ENCODE data around the gene CCNY. TPM values are rescaled to one million over a fixed set of nuclear protein-coding genes. Genes with fewer than 3 reads are reported as not detected.

Gene CCNY
- polyA plus RNA-seq, 2 of the 4 experiments (the other 2 are of a cell fraction), result 28.1 to 55.5 TPM

- TF ChIP-seq NFE2L2 (conservative IDR thresholded peaks at IDR 0.05; ENCODE audit: low read length), result no peak
These were observed 7.8 kb upstream of the CCNY start (continued) for GRCh38 chr10:35328404-35329037.

GRCh38 chr10:35329520-35329919 is 6.8 kb upstream of the CCNY start:
- Histone ChIP-seq H3K9me3 (peaks cover 4% of the 10 kb centered on the region; the same call in 1 of the 3 replicates), H3K4me1 (peaks cover 48% of the 10 kb centered on the region), H3K4me3 (no peak overlapping the region), H3K27ac (peak overlapping the region in 1 of 2 experiments; percentile 96; a peak in 2 of 6 replicates), H3K4me2 (no peak overlapping the region)
- TF ChIP-seq SREBF2 (IDR thresholded peaks at IDR 0.05), result no peak
- DNase-seq (ENCODE audit: low read depth in 1 of 2, low spot score in 1 of 2), result no peak
- POLR2A ChIA-PET, result no interaction called here
- no peak for ATAC-seq
- WGBS (ENCODE audit: missing lambda C conversion rate), result 75% methylated on average over 4 of the region's 4 CpGs
- CTCF ChIA-PET, result interaction anchor here (0.5 to 2.0 kb wide), 3 partner anchors 14 to 218 kb away, joined by 4 to 7 read pairs (median 4); no protein-coding TSS in a partner anchor
- no peak for FAIRE-seq

GRCh38 chr10:35331894-35332640 is 4.2 kb upstream of the CCNY start:
- 0 out of 3 replicates have a peak overlapping the region, but pooled peaks have one; percentile 6 for H3K4me3 ChIP-seq
- CTCF ChIA-PET, result interaction anchor here (0.6 to 1.7 kb wide), 2 partner anchors 59 to 89 kb away, joined by 3 to 5 read pairs; no protein-coding TSS in a partner anchor
- DNase-seq (ENCODE audit: low read depth in 1 of 2, low spot score in 1 of 2) (peak; percentile 84 to 87), ATAC-seq (peak; percentile 74 to 77), FAIRE-seq (peak; percentile 79)
- TF ChIP-seq CBX2 (IDR thresholded peaks at IDR 0.05; ENCODE audit: borderline replicate concordance, low read depth) (no peak), RCOR1 (IDR thresholded peaks at IDR 0.05; ENCODE audit: low read depth, low read length) (no peak), POLR2A (IDR thresholded peaks at IDR 0.05; ENCODE audit: low read length) (no peak), BHLHE40 (IDR thresholded peaks at IDR 0.05; ENCODE audit: low read depth, low read length) (no peak), USF2 (IDR thresholded peaks at IDR 0.05) (peak; percentile 37; the same call in 1 of the 2 replicates), JUNB (IDR thresholded peaks at IDR 0.05) (peak; percentile 95), SREBF2 (IDR thresholded peaks at IDR 0.05) (no peak), RAD21 (conservative IDR thresholded peaks at IDR 0.05 in 1 of 2, IDR thresholded peaks at IDR 0.05 in 1 of 2) (peak; percentile 3 to 29; a peak in 1 of 5 replicates), FOSB (CRISPR knock-in tag; IDR thresholded peaks at IDR 0.05) (no peak), MAX (IDR thresholded peaks at IDR 0.05) (peak; percentile 61; the same call in 1 of the 2 replicates), GATA3 (IDR thresholded peaks at IDR 0.05; ENCODE audit: borderline replicate concordance) (peak; percentile 28; the same call in 1 of the 2 replicates), HMGXB4 (CRISPR knock-in tag; IDR thresholded peaks at IDR 0.05; ENCODE audit: borderline replicate concordance) (no peak), FOSL2 (IDR thresholded peaks at IDR 0.05) (peak; percentile 97), FOSL2 (CRISPR knock-in tag; IDR thresholded peaks at IDR 0.05) (peak; percentile 98), EP300 (IDR thresholded peaks at IDR 0.05) (peak in 1 of 2 experiments; percentile 64; a peak in 1 of 5 replicates), CEBPB (IDR thresholded peaks at IDR 0.05) (peak; percentile 91 to 97), HES2 (IDR thresholded peaks at IDR 0.05) (peak; percentile 85), ZC3H11A (IDR thresholded peaks at IDR 0.05) (no peak; the same call in 1 of the 2 replicates), MAFK (IDR thresholded peaks at IDR 0.05; ENCODE audit: partially characterized antibody) (peak; percentile 56), JUN (IDR thresholded peaks at IDR 0.05) (peak; percentile 87 to 91; a peak in 4 of 5 replicates), FOXS1 (CRISPR knock-in tag; IDR thresholded peaks at IDR 0.05) (no peak), E2F6 (IDR thresholded peaks at IDR 0.05; ENCODE audit: borderline replicate concordance, low read depth) (no peak), ZSCAN20 (CRISPR knock-in tag; IDR thresholded peaks at IDR 0.05) (no peak), HOXB5 (CRISPR knock-in tag; IDR thresholded peaks at IDR 0.05) (no peak), ZFP36 (IDR thresholded peaks at IDR 0.05; ENCODE audit: borderline replicate concordance, partially characterized antibody) (no peak), NPAS2 (CRISPR knock-in tag; IDR thresholded peaks at IDR 0.05; ENCODE audit: borderline replicate concordance) (no peak), TP53 (CRISPR knock-in tag; IDR thresholded peaks at IDR 0.05) (no peak)
- H3K27ac ChIP-seq, result peak overlapping the region; percentile 84 to 96
- peaks cover 4% of the 10 kb centered on the region; the same call in 1 of the 3 replicates for H3K9me3 ChIP-seq
- H3K4me2 ChIP-seq, result peak overlapping the region; percentile 69
- POLR2A ChIA-PET, result no interaction called here
- H3K4me1 ChIP-seq, result peaks cover 53% of the 10 kb centered on the region
- 7% methylated on average over 6 of the region's 6 CpGs for WGBS (ENCODE audit: missing lambda C conversion rate)
